CD4-positive, alpha-beta T cell treated with Interleukin-12 subunit alpha and Interleukin-12 subunit beta, for 1 hour (primary cell): Measurements from ENCODE around the gene OSM.
A peak's percentile ranks its signal among the peaks of the same experiment; 100 is the strongest.

ENCODE experiments used
- DNase-seq: peaks from one replicate; pipeline ENCODE4 v3.0.0-alpha.2; 2020

The OSM gene

DNA sequence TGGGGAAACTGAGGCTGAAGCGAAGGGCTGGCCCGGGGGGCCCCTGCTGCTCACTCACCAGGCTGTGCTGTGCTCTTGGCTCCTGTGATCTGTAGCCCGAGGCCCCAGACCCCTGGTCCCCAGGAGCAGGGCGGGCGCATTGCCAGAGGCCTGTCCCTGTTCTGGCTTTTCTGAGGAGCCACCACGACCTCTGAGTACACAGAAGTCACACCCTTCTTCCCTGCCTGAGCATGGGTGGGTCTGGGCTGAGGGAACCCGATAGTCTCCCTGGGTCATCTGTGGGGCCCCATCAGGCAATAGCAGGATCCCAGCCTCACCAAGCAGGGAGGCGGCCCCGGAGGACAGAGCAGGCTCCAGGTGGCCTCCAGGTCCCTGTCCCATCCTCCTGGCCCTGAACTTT, 17.5 kb upstream of the OSM start:
- no peak for DNase-seq

DNA sequence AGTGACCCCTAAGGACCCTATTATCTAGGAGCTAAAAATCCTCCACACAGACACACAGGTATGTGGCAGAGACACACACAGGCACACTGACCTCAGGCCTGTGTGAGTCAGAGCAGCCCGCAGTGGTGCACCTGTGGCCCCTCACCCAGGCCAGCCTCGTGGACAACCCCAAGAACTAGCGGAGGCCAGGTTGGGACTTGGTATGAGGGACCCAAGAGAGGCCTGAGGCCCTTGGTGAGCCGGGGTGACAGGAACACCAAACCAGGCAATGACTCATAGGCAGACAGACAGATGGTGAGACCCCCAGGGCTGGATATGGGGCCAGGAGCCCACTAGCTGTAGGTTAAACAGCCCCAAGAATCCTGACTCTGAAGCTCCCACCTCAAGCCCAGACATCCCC, 16.7 kb upstream of the OSM start:
- DNase-seq, result no peak

DNA sequence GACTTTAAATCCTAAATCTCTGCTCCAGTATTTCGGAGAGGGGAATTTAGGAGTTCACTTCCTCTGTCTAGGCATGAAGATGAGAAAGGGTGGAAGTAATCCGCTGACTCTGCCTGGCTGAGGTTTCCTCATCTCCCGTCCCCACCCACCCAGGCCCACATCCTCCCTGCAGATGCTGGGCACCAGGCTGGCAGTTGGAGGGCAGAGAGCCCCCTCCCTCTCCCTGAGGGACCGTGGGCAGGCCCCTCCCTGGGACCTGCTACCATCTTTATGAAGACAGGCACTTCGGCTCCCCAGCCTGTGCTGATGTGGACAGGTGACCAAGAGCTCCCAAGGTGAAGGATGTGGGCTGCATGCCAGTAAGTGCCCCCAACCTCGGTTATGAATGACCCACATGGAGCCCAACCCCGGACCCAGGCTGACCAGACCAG, 16.0 kb upstream of the OSM start:
- no peak for DNase-seq

DNA sequence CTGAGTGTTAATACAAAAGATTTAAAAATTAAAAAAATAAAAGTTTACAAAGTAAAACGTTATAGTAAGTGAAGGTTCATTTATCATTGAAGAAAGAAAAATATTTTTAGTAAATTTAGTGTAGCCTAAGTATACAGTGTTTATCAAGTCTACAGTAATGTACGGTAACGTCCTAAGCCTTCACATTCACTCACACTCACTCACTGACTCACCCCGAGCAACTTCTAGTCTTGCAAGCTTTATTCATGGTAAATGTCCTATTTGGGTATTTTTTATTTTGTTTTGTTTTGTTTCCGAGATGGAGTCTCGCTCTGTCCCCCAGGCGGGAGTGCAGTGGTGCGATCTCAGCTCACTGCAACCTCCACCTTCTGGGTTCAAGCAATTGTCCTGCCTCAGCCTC, 13.9 kb upstream of the OSM start:
- DNase-seq, result no peak

DNA sequence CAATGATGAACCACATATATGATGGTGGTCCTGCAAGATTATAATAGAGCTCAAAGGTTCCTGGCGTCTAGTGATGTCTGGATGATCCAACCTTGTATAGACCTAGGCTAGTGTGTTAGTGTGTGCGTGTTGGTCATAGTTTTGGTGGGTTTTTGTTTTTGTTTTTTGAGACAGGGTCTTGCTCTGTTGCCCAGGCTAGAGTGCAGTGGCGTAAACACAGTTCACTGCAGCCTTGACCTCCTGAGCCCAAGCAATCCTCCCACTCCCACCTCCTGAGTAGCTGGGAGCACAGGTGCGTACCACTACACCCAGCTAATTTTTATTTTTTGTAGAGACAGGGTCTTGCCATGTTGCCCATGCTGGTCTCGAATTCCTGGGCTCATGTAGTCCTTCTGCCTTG, 13.3 kb upstream of the OSM start:
- DNase-seq, result no peak

DNA sequence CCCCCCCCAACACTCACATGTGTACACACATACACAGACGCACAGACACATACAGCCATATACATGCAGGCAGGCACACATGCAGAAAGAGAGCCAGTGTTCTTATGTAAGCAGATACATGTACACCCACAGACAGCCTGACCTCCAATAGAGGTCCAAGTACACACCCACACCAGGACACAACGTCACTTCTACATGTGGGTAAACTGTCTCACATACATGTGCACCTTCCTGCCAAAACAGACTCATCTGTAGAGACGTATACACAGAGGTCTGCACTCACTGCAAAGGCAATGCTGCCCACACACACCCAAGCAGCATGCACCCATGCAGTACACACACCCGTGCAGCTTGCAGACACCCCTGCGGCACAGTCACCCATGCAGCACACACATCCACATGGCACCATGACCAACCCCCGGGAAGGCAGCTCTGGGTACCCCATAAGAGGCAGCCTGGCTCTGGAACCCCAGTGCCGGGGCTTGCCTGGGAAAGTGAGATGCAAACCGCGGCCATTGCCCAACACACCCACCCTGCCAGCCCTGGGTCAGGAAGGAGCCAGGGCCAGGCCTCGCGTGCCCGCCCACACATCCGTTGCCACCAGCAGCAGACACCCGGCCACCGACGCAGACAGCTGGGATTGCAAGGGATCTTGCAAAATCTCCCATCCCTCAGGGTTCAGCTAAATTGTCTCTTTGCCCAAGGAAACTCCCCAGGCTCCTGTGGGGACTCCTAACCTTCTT, 12.6 kb upstream of the OSM start:
- DNase-seq, result no peak

DNA sequence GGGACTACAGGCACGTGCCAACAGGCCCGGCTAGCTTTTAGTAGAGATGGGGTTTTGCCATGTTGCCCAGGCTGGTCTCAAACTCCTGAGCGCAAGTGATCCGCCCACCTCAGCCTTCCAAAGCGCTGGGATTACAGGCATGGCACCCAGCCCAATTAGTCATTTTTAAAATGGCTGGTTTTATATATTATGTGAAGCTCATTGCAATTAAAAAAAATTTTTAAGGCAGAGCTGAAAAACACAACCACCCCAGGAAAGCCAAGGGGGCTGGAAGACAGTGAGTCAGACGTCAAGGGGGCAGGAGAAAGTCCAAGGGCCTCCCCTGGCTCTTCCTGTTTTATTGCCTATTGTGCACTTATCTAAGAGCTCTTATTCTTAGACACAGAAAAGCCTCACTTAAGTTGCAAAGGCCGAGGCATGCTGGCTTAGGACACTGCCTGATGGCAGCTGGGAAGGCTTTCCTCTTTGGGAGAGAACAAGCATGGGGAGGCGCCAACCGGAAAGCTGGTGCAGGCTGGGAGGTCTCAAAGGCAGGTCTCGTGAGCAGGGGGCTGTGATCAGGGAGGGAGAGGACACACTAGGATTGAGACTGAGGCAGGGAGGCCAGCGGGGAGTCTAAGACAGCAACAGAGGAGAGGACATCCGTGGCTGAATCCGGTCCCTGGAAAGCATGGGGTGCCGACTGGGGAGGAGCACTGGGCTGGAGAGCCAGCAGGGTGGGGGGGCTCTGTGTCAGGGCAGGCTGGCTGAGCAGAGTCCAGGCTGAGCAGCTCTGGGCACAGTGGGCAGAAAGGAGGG, 11.1 kb upstream of the OSM start:
- DNase-seq, result no peak

DNA sequence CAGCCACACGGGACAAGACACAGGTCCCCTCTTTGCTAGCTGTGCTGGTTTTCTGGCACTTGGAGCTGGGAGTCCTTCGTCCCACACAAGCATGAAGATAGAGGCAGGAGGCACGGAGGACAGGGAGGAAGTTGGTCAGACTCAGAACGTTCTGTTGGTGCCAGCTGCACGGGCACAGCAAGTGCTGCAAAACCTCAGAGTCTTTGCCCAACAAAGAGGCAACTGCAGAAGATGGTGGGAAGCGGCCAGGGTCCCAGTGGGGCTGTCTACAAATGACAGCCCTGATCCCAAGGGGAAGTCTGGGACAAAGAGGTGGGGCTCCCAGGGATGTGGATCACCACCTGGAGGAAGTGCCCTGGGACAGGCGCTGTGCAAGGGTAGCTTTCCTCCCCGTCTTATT, 9.4 kb upstream of the OSM start:
- DNase-seq, result no peak

DNA sequence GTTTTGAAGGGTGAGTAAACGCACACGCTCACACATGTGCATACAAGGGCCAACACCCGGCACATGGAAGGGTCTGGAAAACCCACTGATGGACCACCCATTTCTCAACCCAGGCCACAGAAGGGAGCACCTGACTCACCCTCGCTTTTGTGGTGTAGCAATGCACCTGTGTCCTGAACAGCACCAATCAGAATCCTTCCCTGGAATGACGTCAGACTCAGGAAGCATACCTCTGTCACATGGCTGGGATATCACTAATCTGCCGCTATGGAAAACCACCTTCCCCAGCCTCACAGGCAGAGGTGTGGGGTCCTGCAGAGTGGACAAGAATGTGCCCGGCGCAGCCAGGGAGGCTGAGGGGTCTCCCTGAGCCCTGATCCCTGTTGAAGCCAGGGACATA, 9.0 kb upstream of the OSM start:
- DNase-seq, result peak; percentile 61

DNA sequence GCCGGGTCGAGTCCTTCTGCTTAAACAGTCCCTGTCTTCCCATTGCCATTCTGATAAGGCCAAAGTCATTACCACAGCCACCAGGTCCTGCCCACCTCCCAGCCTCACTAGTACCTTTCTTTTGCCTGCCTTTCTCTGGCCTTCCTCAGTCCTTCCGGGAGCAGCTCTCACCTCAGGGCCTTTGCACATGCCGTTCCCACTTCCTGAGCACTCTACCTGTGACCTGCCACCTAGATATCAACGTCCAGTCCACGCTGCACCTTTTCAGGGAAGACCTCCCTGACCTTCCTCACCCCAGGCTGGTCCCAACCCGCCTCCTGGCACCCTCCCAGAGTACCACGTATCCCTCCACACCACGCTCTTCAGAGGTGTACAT, 7.8 kb upstream of the OSM start:
- DNase-seq, result no peak

DNA sequence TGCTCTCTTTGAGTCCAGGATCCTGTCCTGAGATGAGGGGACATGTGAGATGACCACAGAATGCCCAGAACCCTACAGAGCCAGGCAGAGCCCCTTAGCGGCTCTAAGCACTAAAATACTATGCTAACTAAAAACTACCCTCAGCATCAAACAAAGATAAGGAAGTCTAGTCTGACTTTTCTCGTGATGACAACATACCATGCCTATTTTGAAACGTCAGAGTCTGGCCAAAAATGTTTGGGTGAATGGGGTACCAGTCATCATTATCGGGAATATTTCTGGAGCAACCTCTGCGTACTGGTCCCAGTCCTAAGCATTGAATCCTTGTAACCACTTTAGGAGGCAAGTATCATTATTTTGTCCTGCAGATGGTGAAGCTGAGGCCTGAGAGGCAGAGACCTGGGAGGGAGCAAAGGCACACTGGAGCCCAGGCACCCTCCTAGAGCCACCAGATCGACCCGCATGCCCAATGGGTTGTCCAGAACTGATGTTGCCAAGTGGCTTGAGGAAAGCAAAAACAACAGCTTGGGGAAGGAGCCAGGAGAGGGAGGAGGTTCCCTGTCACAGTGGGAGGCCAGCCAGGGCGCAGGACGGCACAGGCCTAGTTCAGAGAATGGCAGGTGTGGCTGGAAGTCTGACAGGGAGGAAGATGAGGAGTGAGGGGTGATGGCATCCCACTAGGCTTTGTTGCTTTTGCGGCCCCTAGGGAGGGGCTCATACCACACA, 7.2 kb upstream of the OSM start:
- no peak for DNase-seq

DNA sequence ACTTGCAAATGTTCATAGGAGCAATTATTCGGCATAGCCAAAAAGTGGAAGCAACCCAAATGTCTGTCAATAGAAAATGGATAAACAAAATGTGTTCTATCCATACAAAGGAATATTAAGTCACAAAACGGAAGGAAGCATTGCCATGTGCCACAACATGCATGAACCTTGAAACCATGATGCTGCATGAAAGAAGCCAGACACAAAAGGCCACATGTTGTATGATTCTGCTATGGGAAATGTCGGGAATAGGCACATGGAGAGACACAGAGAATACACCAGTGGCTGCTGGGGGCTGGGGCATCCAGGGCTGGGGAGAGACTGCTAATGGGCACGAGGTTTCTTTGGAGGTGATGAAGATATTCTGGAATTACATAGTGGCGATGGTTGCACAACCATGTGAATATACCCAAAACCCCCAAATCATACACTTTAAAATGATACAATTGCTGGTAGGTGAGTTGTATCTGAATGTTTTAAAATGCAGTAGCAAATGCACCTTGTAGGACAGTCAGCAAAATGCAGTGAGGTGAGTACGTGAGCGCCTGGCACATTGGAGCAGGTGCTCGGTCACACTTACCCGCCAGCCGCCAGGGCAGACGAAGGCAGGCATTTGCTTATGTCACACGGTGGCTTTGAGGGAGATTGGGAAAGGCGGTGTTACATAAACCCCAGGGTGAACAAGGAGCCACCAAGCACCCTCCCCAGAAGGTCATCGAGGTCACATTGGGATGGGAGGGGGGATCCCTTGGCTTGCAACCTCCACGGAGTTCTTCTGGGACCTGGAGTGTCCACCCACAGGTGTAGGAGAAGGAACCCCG, 6.3 kb upstream of the OSM start:
- no peak for DNase-seq

DNA sequence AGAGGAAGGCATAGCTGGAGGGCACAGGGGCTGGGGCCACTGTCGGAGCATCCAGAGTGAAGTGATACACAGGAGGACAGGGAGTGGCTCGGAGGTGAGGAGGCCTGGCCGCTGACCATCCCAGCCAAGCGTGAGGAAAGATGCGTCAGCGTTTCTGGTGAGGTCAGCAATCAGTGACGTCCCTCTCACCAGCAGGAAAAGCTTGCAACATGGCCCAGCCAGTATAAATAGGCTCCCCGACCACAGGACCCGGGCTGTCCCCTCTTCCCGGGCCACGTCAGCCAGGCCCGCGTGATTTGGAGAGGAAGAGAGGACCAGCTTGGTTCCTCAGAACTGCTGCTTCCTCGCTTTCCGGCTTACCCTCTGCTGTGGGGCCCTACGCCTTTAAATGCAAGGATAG, 4.2 kb upstream of the OSM start:
- DNase-seq, result peak; percentile 39

DNA sequence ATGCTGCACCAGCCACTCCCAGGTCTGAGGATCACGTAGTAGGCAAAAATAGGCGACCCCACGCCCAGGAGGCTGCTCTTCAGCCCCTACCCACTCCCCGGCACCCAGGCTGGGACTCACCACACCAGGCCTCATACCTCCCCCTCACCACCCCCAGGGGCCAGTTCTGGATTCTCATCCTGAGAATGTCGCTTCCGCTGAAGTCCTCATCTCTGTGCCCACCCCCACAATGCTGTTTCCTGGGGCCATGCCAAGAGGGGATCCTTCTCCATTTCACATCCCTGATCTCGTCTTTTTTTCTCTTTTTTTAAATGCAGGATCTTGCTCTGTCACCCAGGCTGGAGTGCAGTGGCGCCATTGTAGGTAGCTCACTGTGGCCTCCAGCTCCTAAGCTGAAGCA, 1.7 kb upstream of the OSM start:
- no peak for DNase-seq

DNA sequence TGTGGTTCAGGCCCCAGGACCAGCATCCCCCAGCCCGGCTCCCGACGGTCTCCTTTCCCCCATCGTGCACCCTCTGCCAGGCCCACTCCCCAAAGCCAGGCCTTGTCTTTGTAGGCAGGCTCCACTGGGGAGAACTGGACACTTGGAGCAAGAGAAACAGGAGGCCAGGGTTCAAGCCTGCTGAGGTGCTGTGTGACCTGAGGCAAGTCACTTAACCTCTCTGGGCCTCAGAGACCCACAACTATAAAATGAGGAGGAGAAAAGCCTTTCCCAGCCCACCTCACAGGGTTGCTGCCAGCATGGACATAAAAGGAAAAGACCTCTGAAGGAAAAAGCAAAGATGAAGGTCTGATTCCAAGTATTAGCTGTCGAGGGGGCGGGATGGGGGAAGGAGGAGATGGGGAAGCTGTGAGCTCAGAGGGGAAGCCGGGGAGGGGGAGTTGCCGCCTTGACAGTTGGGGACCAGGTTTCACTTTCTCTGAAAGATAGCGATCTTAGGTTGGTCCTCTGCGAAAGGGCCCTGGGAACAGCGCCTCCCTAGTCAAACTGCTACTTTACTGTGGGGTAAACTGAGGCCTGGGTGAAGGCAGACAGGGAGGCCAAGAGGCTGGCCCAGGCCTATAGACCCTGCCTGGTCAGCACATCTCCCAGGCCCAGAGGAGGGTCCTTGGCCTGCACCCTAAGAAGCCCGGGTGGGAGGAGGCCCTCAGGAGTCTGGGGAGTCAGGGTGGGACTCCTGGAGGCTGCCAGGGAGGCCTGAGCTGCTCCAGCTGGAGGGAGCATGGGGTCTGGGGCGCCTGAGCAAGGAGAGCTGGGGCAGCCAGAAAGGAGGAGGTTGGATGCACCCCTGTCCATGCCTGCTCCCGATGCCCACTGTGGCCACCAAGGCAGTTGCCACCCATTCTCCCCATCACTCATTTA, 991 bp upstream of the OSM start:
- DNase-seq, result peak; percentile 66

DNA sequence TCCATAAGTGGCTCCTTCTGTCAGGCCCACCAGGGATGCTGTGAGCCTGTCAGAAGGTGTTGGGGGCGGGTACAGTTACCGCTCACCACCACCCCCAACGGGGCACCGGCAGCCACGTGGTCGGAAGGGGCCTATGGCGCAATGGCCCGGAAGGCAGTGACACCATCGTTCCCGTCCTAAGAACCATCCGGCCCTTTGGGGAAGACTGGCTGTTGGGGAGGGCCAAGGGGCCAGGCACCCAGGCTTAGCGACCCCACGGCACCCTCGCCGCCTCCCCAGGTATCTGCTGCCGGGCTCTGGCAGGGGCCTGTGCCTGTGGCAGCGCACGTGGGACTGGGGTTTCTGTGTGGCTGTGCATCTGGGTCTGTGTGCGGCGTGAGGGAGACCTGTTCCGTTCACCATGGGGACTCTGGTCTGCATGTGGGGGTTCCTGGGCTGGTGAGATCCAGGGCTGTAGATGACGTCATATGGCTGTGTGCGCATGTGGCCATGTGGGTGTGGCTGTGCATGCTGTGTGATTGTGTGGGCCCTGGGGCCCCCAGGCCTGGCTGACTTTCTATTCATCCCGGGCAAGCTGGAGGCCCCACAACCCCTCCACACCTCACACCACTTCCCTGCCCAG, 717 bp downstream of the OSM start:
- DNase-seq, result peak; percentile 86

DNA sequence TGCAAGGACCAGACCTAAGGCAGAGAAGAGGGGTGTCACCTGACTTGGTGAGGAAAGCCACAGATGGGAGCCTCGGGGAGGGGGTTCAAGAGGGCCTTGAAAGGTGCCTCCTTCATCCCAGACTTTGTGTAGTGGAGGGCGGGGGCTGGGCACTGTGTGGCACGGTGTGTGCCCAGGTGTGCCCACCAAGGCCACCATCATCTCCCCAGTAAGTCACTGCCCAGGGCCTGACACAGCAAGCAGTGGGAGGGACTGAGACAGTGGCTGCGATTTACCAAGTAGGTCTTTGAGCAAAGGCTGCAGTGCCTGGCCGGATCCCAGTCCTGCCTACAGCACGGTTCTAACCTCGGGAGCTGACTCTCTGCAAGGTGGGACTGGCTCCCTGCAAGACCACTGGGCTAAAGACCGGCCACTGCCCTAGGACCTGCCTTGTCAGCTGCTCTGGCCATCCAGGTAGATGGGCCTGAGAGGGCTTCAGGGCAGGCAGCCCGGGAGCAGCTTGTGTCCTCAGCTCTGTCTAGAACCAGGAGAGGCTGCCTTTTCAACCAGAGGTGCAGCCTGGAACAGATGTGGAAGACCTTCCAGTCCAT, 1.4 kb downstream of the OSM start:
- DNase-seq, result no peak

DNA sequence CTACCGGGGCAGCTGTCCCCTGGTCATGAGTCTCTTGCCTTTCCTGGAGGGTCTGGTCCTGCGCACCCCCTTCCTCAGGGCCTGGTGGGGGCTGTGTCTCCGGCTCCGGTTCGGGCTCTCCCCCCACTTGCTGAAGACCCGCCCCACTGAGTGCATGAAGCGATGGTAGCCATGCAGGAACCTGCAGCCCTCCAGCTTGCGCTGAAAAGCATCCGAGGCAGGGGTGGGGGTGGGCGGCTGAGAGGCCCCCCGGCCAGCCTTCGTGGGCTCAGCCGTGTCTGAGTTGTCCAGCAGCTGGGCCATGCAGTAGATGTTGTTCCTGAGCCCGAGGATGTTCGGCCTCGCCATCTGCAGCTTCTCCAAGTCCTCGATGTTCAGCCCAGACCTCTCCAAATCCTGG, 2.8 kb downstream of the OSM start:
- no peak for DNase-seq

DNA sequence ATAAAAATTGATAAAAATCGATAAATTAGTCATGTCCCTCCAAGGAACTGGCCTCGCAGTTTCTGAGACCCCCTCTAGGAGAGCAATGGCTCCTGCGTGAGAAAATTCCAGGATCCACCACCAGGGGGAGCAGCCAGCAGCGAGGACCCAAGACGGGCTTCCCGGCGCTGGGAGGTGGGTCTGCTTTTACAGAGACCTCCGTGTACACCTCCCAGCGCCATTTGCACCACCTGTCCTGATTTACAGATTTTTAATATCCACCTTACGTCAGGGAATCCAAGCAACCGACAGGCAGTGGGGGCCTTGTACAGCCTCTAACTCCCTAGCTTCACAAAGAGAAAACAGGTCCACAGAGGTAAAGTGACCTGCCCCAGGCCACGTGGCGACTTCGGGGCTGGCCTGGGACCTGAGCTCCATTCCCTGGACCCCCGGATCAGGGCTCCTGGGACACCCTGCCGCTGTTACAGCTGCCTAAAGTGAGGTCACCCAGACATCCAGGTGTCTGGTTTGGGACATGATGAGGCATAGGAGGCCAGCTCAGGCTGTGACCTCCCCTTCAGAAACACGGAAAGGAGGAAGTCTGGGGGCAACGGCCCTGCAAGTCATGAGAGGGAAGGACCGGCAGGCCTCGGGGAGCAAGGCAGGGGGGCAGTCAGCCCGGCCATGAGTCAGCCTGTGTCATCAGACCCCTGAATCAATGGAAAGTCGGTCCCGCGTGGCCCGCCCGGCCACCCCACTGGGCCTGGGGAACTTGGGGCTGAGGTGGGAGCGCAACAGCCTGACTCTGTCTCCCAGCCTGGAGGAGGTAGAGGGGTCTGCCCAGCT, 3.5 kb downstream of the OSM start:
- DNase-seq, result peak; percentile 80

DNA sequence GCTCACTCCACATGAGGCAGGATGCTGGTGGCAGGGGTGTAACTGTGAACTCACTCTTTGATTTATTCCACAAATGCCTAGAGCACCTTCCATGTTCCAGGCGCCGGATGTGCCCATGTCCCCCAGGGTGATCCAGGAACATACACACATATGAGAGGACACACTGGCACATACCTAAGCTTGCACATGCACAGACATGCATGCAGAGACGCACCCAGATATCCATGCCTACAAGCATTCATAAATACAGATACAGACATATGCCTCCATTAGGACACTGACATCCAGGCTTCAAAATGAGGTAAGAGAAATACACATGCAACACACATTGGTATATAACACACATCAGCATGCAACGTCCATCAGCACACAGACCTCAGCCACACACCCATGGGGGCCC, 4.5 kb downstream of the OSM start:
- no peak for DNase-seq
